ENCODE results near the gene NUMB. TPM values are rescaled to one million over a fixed set of nuclear protein-coding genes. Genes with fewer than 3 reads are reported as not detected.
A peak's percentile ranks its signal among the peaks of the same experiment; 100 is the strongest.

Gene NUMB
- total RNA-seq, 1 donor from 2014 or later: 72.7 TPM

GRCh38 chr14:73289308-73289707 lies 169.0 kb downstream of the NUMB start:
- H3K4me1 Mint-ChIP-seq (ENCODE audit: unreplicated experiment): peaks cover 2% of the 10 kb centered on the region
- peaks cover 19% of the 10 kb centered on the region for H3K36me3 Mint-ChIP-seq (ENCODE audit: unreplicated experiment)
- H3K4me3 Mint-ChIP-seq (ENCODE audit: unreplicated experiment): no peak overlapping the region
- no peaks in the 10 kb centered on the region for H3K27me3 Mint-ChIP-seq (ENCODE audit: unreplicated experiment)
- no peak for DNase-seq (ENCODE audit: extremely low spot score, unreplicated experiment)
- no peaks in the 10 kb centered on the region for H3K9me3 Mint-ChIP-seq (ENCODE audit: unreplicated experiment)
- H3K27ac Mint-ChIP-seq (ENCODE audit: unreplicated experiment): peak overlapping the region; percentile 28
- no peak for TF ChIP-seq CTCF (IDR thresholded peaks at IDR 0.05)

- no peaks in the 10 kb centered on the region for H3K9me3 Mint-ChIP-seq (ENCODE audit: unreplicated experiment)
- no peak for DNase-seq (ENCODE audit: extremely low spot score, unreplicated experiment)
- H3K27me3 Mint-ChIP-seq (ENCODE audit: unreplicated experiment): no peaks in the 10 kb centered on the region
- H3K36me3 Mint-ChIP-seq (ENCODE audit: unreplicated experiment): peaks cover 19% of the 10 kb centered on the region
- peaks cover 2% of the 10 kb centered on the region for H3K4me1 Mint-ChIP-seq (ENCODE audit: unreplicated experiment)
- no peak for TF ChIP-seq CTCF (IDR thresholded peaks at IDR 0.05)
- H3K4me3 Mint-ChIP-seq (ENCODE audit: unreplicated experiment): no peak overlapping the region
- H3K27ac Mint-ChIP-seq (ENCODE audit: unreplicated experiment): no peak overlapping the region
These were observed 171.3 kb downstream of the NUMB start for GRCh38 chr14:73287071-73287470.

- H3K27me3 Mint-ChIP-seq (ENCODE audit: unreplicated experiment): no peaks in the 10 kb centered on the region
These were observed 171.7 kb downstream of the NUMB start for GRCh38 chr14:73286598-73286997.

GRCh38 chr14:73285979-73286378 lies 172.4 kb downstream of the NUMB start:
- H3K4me1 Mint-ChIP-seq (ENCODE audit: unreplicated experiment): peaks cover 2% of the 10 kb centered on the region
- H3K36me3 Mint-ChIP-seq (ENCODE audit: unreplicated experiment): peaks cover 25% of the 10 kb centered on the region
- no peak for TF ChIP-seq CTCF (IDR thresholded peaks at IDR 0.05)
- H3K27ac Mint-ChIP-seq (ENCODE audit: unreplicated experiment): no peak overlapping the region
- no peaks in the 10 kb centered on the region for H3K27me3 Mint-ChIP-seq (ENCODE audit: unreplicated experiment)
- H3K9me3 Mint-ChIP-seq (ENCODE audit: unreplicated experiment): no peaks in the 10 kb centered on the region
- no peak for DNase-seq (ENCODE audit: extremely low spot score, unreplicated experiment)
- H3K4me3 Mint-ChIP-seq (ENCODE audit: unreplicated experiment): no peak overlapping the region

More at GRCh38 chr14:73286598-73286997, 171.7 kb downstream of the NUMB start:
- Mint-ChIP-seq H3K27ac (ENCODE audit: unreplicated experiment) (no peak overlapping the region), H3K4me1 (ENCODE audit: unreplicated experiment) (peaks cover 2% of the 10 kb centered on the region), H3K4me3 (ENCODE audit: unreplicated experiment) (no peak overlapping the region), H3K36me3 (ENCODE audit: unreplicated experiment) (peaks cover 22% of the 10 kb centered on the region), H3K9me3 (ENCODE audit: unreplicated experiment) (no peaks in the 10 kb centered on the region)
- DNase-seq (ENCODE audit: extremely low spot score, unreplicated experiment): no peak
- TF ChIP-seq CTCF (IDR thresholded peaks at IDR 0.05): no peak

GRCh38 chr14:73283608-73284379 lies 174.6 kb downstream of the NUMB start:
- peaks cover 37% of the 10 kb centered on the region for H3K36me3 Mint-ChIP-seq (ENCODE audit: unreplicated experiment)
- TF ChIP-seq CTCF (IDR thresholded peaks at IDR 0.05): peak; percentile 56
- no peak overlapping the region for H3K27ac Mint-ChIP-seq (ENCODE audit: unreplicated experiment)
- no peak overlapping the region for H3K4me3 Mint-ChIP-seq (ENCODE audit: unreplicated experiment)
- no peaks in the 10 kb centered on the region for H3K9me3 Mint-ChIP-seq (ENCODE audit: unreplicated experiment)
- no peak for DNase-seq (ENCODE audit: extremely low spot score, unreplicated experiment)
- no peaks in the 10 kb centered on the region for H3K27me3 Mint-ChIP-seq (ENCODE audit: unreplicated experiment)
- no peaks in the 10 kb centered on the region for H3K4me1 Mint-ChIP-seq (ENCODE audit: unreplicated experiment)

All from osteocyte (in vitro differentiated cells).